DLD1 (cell line): ENCODE data around the gene FAM47B.

Experiments used
- in situ Hi-C: cut with HindIII; loops from 2 replicates; pipeline ENCODE4 v1.10.0; 2017; ENCODE audit warnings: low sequenced_read_pairs

Gene FAM47B

DNA sequence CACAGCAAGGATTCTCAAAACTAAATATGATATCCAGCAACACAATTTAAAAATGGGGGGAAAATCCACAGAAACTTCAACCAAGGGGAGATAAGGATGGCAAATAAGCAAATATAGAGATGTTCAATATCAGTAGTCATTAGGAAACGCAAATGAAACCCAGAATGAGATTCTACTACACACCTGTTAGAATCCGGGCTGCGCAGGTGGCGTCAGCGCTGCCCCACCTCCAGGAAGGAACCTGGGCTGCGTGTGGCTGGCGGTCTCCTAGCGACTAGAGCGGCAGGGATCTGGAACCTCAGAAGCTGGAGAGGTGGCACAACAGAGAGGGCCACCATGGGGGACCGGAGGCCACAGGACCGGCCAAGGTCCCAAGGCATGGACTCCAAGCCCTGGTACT, at the start of gene FAM47B:
FAM47B (plus strand) TSS at position 301 of the 400 bp plus-strand sequence; CDS start at position 337, 36 bp downstream.
- in situ Hi-C loops = no loop called here

- in situ Hi-C loops = no loop called here
These were observed 48.9 kb upstream of the FAM47B start for GRCh38 chrX:34893741-34894140.

DNA sequence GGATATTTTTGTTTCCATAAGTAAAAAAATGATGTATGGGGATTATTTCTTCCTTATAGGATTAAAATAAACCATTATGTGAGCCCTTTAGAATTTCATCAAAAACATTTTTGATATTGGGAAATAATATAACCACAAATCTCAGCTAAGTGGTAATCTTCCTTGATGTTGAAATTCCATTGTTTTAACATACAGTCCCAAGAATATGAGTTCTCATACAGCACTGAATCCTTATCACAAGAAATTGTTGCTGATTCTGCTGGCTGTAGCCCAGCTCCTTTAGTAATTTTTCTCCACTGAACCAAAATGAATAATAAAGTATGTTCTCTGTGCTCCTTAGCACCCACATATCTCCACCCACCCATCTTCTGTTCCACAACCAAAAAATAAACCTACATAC, 41.9 kb upstream of the FAM47B start:
- in situ Hi-C loops = no loop called here

- in situ Hi-C loops = no loop called here
These were observed 40.8 kb upstream of the FAM47B start for GRCh38 chrX:34901761-34902160.

DNA sequence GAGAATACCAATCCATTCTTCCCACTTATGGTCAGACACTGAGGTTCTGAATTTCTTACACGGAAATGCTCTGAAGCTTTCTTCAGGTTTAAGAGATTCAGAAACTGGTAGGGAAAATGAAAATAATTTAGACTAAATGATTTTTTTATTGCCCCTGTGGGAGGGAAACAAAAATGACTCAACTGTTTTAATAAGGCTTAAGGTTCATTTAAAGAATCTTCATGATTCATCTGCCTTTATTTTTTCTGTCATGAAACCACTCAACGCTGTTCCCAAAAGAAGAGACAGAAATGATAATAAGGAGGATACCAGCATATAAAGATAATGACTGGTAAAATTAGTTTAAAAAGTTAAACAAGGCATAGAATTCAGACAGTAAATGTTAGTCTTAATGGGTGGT, 39.3 kb upstream of the FAM47B start:
- in situ Hi-C loops = no loop called here

DNA sequence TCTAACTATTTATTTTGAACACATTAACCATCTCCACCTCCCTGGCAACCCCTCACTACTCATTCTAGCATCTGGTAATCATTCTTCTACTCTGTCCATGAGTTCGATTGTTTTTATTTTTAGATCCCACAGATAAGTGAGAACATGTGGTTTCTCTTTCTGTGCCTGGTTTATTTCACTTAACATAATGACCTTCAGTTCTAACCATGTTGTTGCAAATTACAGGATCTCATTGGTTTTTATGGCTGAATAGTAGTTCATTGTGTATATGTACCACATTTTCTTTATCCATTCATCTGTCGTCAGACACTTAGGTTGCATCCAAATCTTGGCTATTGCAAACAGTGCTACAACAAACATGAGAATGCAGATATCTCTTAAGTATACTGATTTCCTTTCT, 33.4 kb upstream of the FAM47B start:
- in situ Hi-C loops = no loop called here

- in situ Hi-C loops = no loop called here
These were observed 27.0 kb upstream of the FAM47B start for GRCh38 chrX:34915463-34916225.

- in situ Hi-C loops = no loop called here
These were observed 25.4 kb upstream of the FAM47B start for GRCh38 chrX:34917146-34917545.

DNA sequence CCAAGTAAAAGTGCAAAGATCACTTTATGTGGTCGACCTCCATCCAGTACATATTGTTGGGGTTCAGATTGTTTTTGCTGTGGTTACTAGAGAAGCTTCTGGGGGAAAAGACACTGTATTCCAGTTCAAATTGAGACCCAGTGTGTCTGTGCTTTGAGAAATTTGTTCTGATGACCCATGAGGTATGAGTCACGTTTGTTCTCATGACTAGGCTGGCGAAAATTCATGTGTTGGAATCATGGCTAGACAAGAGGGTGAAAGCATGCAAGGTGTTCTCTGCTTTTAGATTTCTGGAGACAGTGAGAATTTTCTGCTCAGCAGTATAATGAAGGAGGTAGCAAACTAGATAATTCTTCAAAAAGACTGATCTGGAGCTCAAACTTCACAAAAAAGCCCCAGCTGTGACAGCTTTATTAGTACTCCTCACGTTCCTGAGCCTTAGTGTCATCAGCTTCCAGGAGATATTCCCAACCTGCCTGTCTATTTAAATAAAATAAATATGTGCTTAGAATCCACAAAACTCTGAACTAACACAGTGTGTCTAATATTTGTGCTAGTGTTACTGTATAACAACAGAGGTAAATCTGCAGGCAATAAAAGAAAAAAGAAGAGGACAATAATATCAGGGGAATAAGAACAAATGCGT, 24.4 kb upstream of the FAM47B start:
- in situ Hi-C loops = no loop called here

DNA sequence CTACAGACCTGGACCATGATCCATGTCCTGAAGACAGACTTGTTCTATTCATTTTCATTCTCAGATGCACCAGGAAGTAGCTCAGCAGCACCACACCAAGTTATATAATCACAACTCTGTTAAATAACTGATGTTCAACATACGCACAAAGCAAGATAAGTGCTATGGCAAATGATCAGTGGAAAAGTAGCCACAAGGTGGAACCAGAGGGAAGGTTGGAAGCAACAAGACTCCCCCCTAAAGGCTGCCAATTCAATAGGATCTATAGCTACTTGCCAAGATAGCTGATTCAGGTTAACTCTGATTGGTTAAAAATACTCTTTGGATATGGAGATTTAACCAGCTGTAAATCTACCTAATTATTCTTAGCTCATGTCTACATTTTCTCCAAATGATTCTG, 23.7 kb upstream of the FAM47B start:
- in situ Hi-C loops = no loop called here

GRCh38 chrX:34927866-34928265, 14.7 kb upstream of the FAM47B start:
- in situ Hi-C loops = no loop called here

DNA sequence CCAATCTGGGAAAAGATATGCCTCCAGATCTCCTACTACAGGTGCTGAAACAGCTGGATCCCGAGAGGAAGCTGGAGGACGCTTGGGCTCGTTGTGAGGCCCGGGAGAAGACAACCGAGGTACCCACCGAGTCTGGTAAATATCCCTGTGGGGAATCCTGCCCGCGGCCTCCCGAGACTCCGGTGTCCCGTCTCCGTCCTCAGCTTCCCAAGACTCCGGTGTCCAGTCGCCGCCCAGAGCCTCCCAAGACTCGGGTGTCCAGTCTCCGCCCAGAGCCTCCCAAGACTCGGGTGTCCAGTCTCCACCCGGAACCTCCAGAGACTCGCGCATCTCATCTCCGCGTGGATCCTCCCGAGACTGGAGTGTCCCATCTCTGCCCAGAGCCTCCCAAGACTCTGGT, 639 bp downstream of the FAM47B start:
- in situ Hi-C loops = no loop called here

GRCh38 chrX:34956916-34957315, 14.3 kb downstream of the FAM47B start:
- in situ Hi-C loops = no loop called here

DNA sequence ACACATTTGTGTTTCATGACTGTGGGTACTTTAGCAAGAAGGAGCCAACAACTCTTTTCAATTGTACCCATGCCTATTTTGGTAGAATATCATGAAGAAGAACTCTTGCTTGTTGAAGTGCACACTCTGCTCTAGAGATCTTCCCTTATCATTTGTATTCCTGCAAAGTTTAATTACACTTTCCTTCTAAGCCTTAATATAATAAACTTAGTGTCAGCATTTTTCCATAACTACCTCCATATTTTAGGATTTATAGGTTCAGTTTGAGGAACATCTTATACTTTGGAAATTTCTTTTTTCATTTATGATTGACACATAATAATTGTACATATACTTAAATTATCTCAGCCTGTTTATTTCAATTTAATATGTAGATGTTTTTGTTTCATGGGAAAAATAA, 19.1 kb downstream of the FAM47B start:
- in situ Hi-C loops = no loop called here

DNA sequence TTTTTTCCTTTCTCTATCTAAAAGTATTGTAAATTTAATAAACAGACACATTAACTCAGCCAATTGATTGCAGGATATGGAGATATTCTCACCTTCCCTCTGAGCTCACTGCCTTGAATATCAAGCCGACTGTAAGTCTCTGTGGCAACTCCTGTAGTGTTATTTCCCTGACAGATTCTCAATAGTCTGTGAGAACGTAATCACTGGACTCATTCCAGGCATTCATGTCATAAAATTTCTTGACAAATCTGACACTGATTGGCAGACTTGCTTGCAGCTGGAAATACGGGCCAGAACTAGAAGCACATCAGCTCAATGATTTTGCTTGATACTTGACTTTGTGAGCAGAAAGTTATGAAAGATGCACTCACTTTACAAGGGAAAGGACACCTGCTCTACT, 29.6 kb downstream of the FAM47B start:
- in situ Hi-C loops = no loop called here

DNA sequence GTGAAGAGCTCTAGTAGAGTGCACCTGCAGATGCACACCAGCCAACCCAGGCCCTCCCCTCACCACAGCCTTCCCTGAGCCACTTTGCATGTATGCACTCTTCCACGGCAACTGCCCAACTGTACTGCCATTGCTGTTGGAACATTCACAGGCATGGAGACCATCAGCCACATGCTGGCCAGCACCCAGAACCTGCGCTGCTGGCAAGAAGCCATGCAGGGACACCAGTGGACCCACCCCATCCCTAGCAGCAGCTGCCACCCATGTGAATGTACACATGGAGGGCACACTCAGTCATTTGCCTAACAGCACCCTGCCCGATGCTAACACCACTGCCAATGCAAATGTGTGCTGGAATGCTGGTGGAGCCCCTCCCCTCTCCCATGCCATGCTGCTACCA, 35.6 kb downstream of the FAM47B start:
- in situ Hi-C loops = no loop called here

DNA sequence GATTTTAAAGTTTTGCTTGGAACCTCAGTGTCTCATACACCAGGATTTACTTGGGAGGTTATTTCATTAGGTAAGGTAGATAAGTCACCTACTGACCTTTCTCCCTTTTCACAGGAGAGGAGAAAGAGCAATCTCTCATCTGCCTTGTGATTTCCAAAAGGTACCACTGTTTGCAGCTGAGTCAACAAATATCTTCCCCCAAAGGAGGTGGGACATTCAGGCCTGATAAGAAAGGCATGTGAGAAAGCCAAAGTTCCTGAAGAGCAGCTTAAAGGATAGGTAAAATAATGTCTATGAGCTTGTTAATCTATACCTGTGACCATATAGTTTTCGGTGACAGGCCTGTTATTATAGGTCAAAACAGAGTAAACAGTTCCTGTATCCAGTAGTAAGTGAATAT, 45.0 kb downstream of the FAM47B start:
- in situ Hi-C loops = no loop called here
